ENCODE measurements around the gene XRN2. TPM values are rescaled to one million over a fixed set of nuclear protein-coding genes. Genes with fewer than 3 reads are reported as not detected.
A peak's percentile ranks its signal among the peaks of the same experiment; 100 is the strongest.

XRN2 gene
- 88.4 and 97.8 TPM in 2 replicates for total RNA-seq (2014; rRNA removed; shearing (Covaris generic))
- polyA plus RNA-seq (2014; cell fraction: nucleus; rRNA removed), result 61.3 and 100.0 TPM in 2 replicates

DNA sequence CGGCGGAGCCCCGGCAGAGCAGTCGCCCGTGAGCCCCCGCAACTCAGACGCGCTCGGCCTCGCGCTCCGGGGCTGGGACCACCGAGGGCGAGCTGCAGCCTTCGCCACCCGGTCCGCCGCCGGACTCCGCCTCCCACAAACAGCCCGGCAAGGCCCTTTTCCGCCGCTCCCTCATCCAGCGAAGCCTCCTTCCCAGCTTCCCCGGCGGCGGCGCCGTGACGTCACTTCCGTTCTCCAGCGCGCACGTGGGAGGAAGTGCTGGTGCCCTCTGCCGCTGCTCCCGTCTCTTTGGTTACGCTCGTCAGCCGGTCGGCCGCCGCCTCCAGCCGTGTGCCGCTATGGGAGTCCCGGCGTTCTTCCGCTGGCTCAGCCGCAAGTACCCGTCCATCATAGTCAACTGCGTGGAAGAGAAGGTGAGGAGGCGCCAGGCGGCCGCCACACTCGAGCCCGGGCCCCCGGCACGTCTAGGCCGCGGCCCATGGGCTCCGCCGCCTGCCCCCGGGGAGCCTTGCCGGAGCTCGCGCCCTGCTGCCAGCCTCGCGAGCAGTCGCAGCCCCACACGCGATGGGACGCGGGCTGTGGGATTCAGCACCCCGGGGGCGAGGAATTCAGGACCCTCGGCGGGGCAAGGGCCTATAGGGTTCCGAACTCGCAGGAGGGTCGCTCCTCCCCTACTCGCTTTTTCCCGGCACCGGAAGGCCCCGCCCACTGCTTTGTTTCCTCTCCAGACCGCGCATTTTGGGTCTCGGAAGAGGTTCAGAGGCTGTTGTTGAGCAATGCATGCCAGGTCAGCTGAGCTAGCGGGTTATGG lies at the start of gene XRN2:
Gene XRN2 (plus strand): TSS at position 271 of the 811 bp plus-strand sequence. CDS start 68 bp downstream, at position 339.
- DNase-seq (ENCODE audit: extremely low read depth, low read depth), result peak; percentile 94

- DNase-seq (ENCODE audit: extremely low read depth, low read depth), result no peak
These were observed 45.9 kb upstream of the XRN2 start for GRCh38 chr20:21257192-21257591.

GRCh38 chr20:21258411-21258810 lies 44.7 kb upstream of the XRN2 start:
- no peak for DNase-seq (ENCODE audit: extremely low read depth, low read depth)

- DNase-seq (ENCODE audit: extremely low read depth, low read depth), result no peak
These were observed 43.8 kb upstream of the XRN2 start for GRCh38 chr20:21259346-21259745.

- DNase-seq (ENCODE audit: extremely low read depth, low read depth), result no peak
These were observed 40.3 kb upstream of the XRN2 start for GRCh38 chr20:21262812-21263211.

DNA sequence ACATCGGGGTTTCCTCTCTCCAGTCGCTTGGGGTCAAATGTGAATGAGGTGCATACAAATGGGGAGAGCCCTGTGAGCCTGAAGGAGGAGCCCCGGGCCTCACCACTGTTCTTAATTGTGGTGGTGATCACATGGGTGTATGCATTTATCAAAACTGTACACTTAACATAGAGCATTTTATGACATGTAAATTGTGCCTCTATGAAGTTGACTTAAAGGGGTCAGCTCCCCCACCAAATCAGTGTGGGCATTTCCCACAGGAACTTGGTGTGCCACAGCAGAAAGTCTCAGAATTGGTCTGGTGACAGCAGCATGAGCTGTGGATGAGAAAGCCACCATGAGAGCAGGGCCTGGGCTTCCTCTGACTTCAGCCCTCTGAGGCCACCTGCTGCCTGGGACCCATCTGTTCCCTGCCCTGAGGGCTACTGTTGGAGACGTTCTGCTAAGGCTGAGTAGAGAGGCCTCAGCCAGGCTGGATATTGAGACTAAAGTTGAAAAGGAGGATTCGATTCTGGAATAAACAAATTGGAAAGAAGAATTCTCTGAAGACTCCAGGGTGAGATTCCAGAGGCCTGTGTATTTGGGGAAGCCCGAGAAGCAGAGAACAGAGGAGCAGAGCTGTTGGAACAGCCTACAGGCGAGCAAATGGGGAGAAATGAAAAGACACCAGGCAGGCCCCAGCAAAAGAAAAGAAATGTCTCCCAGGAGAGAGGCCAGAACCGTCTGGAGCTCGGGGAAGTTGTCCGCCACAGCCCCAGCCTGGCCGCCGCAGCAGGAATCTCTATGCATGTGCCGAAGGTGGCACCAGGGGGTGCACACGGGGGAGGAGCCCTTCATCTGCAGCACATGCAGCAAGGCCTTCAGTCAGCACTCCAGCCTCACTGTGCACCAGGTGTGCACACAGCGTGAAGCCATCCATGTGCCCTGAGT lies 37.6 kb upstream of the XRN2 start:
- DNase-seq (ENCODE audit: extremely low read depth, low read depth), result no peak

DNA sequence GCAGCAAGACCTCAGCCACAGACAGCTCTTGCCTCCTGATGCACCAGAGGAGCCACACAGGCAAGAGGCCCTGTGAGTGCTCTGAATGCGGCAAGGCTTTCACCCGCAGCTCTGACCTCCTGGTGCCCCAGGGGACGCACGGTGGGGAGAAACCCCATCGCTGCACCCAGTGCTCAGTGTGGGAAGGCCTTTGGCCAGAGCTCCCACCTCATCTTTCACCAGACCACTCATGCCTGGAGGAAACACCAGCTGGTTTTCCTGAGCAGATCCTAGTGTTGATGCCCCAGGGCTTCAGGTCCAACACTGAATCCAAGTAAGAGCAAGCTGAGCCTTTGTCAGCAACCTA lies 37.0 kb upstream of the XRN2 start:
- DNase-seq (ENCODE audit: extremely low read depth, low read depth), result no peak

DNA sequence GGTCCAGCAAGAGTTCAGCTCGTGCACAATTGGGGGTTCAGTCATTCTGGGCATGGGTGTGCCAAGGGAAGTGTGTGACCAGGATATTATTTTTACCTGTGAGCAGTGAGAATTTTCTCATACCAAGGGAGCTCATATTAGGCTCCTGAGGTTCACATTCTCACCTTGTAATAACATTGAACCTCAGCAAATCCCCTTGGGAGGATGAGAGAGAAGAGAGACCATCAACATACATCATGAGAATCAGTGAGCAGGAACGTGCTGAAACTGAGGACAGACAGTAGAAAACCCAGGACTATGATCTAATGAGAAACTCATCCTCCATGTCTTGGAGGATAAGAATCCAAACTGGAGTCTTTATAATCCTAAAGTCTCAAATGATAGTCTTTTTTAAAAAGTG lies 33.4 kb upstream of the XRN2 start:
- no peak for DNase-seq (ENCODE audit: extremely low read depth, low read depth)

- no peak for DNase-seq (ENCODE audit: extremely low read depth, low read depth)
These were observed 32.3 kb upstream of the XRN2 start for GRCh38 chr20:21270806-21271205.

- no peak for DNase-seq (ENCODE audit: extremely low read depth, low read depth)
These were observed 30.9 kb upstream of the XRN2 start for GRCh38 chr20:21272279-21272678.

DNA sequence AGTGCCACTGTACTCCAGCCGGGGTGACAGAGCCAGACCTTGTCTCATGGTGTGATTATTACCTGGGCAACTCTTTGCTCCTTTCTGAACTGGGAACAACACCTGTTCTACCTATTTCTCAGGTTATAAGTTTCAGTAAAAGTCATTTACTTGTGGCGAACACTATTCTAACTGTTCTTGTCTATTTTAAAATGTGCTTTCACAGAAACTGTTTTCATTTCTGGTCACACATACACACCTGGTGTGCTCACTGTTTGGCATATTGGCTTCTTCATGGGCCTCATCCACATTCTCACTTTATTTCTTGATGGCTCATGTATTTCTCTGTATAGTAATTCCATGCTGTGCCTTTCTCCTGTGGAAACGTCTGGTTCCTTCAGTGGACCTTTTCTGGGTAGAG lies 30.5 kb upstream of the XRN2 start:
- no peak for DNase-seq (ENCODE audit: extremely low read depth, low read depth)

DNA sequence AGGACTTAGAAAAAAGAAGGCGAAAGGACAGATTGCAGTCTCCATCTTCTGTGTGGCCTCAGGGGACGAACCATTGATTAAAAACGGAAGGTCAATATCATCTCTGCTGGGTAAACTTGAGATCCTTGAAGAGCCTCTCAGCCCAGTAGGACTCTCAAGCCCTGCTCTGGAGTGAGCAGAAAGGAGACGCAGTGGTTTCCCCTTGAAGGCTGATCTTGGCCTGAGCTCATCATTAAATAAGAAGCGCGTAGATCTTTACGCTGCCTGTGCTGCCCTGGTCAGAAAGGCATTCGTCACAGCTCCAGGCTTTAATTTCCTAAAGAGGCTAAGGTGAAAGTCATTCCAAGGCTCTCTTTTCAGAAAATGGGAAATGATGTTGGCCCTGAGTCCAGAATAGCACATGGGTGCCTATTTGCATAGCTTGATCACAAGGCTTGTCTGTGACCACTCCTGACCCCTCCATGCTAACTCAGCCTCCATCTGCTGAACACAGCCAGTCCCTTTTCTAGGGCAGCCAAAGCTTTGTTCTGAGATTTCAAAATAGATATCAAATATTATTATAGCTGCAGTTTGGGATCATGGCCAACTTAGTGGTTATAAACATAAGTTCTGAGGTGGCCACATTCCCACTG lies 29.3 kb upstream of the XRN2 start:
- DNase-seq (ENCODE audit: extremely low read depth, low read depth), result no peak

- no peak for DNase-seq (ENCODE audit: extremely low read depth, low read depth)
These were observed 24.3 kb upstream of the XRN2 start for GRCh38 chr20:21278829-21279228.

- DNase-seq (ENCODE audit: extremely low read depth, low read depth), result no peak
These were observed 23.2 kb upstream of the XRN2 start for GRCh38 chr20:21279706-21280521.

DNA sequence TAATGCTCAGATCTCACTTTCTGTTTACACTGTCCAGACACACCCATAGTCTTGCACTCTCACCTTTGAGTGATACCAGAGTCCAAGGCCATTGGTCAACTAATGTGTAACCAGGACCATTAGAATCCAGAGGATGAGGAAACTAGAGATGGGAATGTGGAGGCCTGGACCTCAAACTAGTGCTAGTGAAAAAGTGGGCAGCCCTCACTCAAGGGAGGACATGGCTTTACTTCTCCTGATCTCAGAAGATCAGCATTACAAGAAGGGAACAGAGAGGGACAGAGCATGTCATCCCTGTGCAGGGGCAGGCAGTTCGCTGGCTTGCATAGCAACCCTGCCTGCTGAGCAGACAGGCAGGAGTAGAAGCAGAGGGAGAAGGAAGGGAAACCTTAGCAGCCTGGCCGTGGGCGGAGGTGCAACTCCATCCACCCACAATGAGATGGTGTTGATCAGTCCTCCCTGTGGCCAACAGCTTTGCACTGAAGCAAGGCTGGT lies 22.6 kb upstream of the XRN2 start:
- DNase-seq (ENCODE audit: extremely low read depth, low read depth), result no peak

DNA sequence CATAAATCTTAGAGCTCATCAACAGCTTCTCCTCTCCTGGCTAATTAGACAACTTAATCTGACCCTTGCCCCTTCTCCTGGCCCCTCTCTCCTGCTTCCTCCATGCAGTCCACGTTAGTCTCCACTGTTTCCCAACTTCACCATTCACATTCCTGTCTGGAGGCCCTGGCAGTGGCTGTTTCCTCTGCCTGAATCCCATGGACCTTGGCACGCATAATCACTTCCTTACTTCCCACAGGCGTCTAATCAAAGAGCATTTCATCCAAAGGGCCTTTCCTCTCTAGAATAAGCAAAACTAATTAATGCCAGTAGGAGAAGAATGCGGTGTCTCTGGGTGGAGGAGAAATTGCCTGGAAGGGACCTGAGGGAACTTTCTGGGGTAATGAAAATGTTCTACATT lies 16.4 kb upstream of the XRN2 start:
- DNase-seq (ENCODE audit: extremely low read depth, low read depth), result no peak

GRCh38 chr20:21288587-21289370 lies 14.4 kb upstream of the XRN2 start:
- no peak for DNase-seq (ENCODE audit: extremely low read depth, low read depth)

- DNase-seq (ENCODE audit: extremely low read depth, low read depth), result no peak
These were observed 13.5 kb upstream of the XRN2 start for GRCh38 chr20:21289651-21290050.

GRCh38 chr20:21291026-21291425 lies 12.1 kb upstream of the XRN2 start:
- no peak for DNase-seq (ENCODE audit: extremely low read depth, low read depth)

Measured in NCI-H460 (cell line).